ENCODE data around the gene GINS3.
"Not testable (repeated sequence)": the region's sequence is repeated elsewhere in the genome, so short reads cannot be mapped to it uniquely, and the experiment has no call there.

- not testable (repeated sequence) for TF ChIP-seq CTCF (IDR thresholded peaks at IDR 0.05; ENCODE audit: low read depth, low read length); POLR2A (IDR thresholded peaks at IDR 0.05; ENCODE audit: extremely low read depth, insufficient read length)
Measured at GRCh38 chr16:58396897-58397296, 4.6 kb downstream of the GINS3 start.
